ENCODE data around the gene KHDC4.
"Not testable (repeated sequence)": the region's sequence is repeated elsewhere in the genome, so short reads cannot be mapped to it uniquely, and the experiment has no call there.

The KHDC4 gene

DNA sequence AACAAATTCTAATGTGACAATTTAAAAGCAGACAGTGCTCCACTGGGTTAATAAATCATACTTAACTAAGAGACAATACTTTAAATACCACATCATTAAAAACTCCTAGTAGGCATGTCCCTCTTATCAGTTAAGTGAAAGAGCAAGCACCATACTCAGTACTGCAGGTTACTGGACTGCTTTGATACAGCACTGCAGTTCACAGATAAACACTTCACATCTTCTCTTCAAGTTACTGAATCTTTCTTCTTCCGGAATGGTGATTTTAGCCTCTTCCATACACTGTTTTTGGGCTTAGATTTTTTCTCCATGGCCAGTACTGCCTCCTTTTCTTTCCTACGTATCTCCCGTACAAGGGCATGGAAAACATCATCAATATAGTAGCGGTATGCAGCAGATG, 34.1 kb downstream of the KHDC4 start:
- DNase-seq (ENCODE audit: low read depth): no peak

DNA sequence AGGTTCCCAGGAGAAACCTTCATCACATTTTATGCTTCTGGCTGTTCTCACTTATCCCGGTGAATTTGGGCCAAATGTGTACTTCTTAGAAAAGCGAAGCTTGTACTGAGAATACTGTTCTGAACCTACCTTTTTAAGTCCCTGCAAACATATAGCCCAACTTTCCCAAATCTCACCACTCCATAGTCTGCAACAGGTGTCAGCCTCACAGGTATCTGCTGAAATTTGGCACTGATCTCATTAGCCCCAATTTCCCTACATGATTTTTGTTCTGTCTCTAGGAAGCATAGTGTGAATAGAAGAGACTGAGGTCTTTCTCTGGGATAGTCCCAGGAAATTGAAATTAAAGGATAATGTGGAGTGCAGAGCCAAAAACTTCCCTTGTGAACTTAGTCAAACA, 34.5 kb downstream of the KHDC4 start:
- no peak for DNase-seq (ENCODE audit: low read depth)

DNA sequence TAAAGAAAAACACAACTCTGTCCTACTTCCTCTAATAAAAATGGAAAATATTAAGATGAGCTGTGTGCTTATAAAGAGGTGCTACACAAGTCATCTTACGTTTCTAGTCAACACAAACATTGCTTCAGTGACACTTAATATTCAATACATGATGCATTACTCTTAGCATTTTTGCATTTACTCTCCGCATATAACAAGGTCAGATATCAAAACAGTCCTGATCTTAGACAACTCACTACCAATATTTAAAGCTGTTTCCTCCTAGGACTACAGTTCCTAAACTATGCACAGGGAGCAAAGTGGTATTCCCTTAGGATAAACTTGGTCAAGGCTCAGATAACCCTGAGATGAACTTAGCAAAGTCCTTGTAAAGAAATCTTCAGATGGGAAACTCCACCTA, 35.3 kb downstream of the KHDC4 start:
- DNase-seq (ENCODE audit: low read depth): no peak

DNA sequence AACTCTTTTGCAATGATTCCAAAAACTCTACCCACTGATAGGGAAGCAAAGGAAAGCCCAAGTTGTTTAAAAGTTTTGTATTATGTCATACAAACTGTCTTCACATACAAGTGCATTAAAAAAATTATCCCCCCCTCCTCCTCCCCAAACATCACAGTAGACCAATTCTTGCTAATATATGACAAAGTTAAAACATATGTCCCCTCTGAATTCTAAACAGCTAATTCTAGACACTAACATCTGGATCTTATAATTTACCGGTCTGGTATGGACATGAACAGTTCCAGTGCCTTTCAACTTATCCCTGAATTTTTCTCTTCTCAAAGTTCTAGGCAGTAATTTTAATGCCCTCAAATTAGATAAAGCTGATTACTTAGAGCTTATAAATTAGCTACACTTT, 36.5 kb downstream of the KHDC4 start:
- no peak for DNase-seq (ENCODE audit: low read depth)

DNA sequence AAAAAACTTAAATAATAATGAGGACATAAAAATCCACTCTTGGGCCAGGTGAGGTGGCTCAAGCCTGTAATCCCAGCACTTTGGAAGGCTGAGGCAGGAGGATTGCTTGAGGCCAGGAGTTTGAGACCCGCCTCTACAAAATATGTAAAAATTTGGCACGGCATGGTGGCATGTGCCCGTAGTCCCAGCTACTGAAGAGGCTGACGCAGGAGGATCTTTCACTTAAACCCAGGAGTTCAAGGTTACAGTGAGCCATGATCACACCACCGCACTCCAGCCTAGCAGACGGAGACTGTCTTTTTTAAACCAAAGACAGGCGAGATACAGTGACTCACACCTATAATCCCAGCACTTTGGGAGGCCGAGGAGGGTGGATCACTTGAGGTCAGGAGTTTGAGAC, 37.7 kb downstream of the KHDC4 start:
- not testable (repeated sequence) for DNase-seq (ENCODE audit: low read depth)

DNA sequence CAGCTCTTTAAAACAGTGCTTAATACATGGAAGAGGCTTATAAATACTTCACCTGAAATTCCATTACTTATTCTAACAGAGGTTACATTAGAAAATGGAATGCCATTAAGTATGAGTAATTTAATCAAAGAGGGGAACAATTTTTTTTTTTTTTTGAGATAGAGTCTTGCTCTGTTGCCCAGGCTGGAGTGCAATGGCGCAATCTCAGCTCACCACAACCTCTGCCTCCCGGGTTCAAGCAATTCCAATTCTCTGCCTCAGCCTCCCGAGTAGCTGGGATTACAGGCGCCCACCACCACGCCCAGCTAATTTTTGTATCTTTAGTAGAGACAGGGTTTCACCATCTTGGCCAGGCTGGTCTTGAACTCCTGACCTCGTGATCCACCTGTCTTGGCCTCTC, 38.6 kb downstream of the KHDC4 start:
- not testable (repeated sequence) for DNase-seq (ENCODE audit: low read depth)

DNA sequence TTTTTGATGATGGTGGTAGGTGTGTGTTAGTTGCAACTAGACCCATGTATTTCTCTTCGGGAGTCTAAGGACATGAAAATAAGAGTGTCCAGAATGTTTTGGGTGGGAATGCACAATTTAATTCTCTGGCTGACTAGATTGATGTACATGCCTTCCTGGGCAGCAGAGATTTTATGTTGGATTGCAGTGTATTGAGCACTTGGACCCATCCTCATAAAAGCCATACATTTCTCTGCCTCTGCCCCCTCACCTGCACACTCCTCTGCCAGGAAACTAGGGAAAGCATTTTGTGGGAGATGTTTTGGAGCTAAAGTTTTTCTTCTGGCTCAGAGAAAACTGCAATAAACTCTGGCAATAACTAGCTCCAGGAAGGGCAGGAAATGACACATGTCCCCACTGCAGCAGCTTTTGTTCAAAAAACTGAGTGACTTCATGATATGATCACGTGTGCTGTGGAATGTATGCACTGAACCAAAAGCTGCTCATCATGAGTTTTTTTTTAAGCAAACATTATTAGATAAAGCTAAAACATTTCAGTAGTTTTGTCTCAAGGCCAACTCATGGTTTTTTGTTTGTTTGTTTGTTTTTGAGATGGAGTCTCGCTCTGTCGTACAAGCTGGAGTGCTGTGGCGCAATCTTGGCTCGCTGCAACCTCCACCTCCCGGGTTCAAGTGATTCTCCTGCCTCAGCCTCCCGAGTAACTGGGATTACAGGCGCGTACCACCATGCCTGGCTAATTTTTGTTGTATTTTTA, 40.6 kb downstream of the KHDC4 start:
- DNase-seq (ENCODE audit: low read depth): no peak

DNA sequence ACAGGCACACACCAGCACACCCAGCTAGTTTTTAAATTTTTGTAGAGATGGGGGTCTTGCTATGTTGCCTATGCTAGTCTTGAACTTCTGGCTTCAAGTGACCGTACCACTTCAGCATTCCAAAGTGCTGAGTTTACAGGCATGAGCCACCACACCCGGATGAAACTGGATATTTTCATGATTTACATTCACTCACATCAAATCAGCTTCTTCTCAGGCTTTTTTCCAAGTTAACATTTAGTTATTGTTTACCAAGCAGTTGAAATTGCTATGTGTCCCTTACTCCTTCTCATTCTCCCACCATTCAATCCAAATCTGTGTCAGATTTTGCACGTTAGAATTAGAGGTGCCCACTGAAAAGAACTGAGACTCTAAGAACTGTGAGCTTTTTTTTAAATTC, 41.4 kb downstream of the KHDC4 start:
- no peak for DNase-seq (ENCODE audit: low read depth)

DNA sequence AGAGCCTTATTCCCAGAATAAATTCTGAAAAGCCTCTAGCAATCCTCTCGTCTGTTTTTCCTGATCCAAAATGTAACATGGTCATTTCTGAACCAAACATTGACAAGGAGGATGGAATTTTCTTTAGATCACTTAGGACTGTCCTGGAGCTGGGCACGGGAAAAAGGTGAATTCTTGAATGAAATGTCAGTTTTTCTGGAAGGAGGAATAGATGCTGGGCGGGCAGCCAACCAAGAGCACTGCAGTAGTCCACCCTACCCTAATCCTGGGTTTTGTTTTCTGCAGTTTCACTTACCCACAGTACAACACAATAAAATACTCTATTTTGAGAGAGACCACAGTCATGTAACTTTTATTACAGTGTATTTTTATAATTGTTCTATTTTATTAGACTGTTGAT, 44.0 kb downstream of the KHDC4 start:
- no peak for DNase-seq (ENCODE audit: low read depth)

DNA sequence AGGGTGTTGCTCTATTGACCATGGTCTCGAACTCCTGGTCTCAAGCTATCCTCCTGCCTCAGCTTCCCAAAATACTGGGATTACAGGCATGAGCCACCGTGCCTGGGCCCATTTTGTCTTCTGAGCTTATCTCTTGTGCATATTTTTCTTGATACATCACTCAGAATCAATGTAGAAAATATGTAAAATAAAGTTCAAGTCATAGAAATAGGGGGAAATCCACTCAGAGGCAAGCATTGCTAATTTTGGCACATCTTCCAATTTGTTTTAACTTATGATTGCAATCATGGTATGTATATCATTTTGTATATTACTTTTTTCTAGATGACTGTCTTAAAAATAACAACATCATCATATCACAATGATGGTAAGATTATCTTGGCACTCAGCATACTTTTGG, 44.6 kb downstream of the KHDC4 start:
- no peak for DNase-seq (ENCODE audit: low read depth)

DNA sequence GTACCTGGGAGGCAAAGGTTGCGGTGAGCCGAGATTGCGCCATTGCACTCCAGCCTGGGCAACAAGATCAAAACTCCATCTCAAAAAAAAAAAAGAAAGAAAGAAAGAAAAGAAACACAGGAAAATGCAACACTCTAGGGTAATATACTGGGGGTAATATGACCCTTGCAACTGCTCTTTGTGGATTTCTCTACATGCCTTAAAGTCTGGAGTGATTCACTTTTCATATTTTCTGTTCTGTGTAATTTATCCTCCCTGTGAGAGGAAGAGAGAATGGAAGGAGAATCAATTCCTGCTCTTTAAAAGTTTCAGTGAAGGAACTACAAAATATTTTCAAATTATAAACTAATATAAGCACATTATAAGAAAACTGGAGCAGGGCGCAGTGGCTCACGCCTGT, 45.7 kb downstream of the KHDC4 start:
- no peak for DNase-seq (ENCODE audit: low read depth)

DNA sequence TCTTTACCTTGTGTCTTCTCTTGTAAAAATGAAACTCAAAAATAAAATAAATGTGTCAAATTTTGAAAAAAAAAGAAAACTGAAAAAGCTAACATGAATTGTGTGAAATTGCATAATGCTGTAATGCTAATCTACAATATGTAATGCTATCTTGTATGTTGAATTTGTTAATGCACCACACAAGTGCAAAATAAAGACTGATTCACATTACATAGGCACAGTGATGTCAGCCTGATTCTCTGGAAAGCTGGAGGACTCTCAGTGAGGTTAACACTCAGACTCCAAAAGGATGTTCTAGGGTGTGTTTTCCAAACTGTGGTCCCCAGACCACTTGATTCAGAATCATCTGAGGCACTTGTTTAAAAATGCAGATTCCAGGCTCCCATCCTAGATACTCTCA, 49.2 kb downstream of the KHDC4 start:
- no peak for DNase-seq (ENCODE audit: low read depth)

DNA sequence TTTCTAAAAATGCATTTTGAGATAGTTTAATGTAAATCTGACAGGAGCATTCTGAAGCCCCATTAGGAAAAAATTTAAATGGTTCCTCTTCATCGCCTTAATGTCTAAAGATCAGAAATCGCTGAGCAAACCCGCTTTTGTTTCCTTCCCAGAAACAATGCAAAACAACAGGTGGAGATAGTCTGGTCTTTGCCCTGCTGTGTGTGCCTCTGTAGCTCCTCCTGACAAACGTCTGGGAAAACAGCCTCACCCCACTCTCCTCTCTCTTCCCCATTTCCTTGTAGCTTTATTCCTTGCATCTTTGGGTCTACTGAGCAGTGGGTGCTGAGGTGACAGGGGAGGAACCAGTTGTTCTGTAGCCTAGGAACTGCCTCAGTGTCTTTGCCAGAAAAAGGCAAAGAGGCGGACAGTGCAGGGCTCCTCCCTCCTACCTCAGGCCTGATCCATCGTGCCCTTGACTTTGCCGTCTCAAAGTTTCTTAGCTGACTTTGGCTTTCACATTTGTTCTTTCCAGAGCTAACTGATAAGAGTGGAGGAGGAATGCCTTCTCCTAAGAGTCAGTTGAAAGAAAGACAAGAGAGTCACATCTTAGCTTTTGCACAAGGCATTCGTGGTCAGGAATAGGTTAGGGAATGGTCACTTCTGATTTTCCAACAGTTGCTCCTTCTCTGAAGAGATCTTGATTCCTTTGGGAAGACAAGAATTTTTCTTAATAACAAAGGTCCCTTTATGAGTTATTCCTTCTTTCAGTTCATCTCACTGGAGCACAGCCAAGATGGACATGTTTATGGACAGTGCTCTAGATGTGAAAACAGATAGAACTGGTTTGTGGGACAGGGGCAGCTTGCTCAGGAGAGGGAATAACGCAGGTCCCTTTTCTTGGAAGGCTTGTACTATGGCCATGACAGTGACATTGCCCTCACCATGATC, 49.9 kb downstream of the KHDC4 start:
- no peak for DNase-seq (ENCODE audit: low read depth)

DNA sequence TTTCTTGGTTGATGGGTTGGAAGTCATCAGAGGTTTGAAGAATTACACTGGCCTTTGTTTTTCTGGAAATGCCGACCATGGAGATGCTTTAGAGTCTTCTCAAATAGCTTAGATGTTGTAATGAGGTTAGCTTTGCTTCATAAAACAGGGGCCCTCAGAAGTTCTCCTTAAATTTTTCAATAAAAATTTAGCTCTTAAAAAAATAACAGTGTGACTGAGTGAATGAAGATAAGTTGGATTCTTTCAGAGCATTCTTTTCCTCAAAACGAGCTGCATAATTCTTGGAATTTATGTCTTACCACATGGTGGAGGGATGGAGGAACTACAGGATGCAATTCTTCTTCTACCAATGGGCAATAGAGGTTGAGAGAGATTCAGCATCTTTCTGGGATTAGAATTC, 51.4 kb downstream of the KHDC4 start:
- DNase-seq (ENCODE audit: low read depth): no peak

DNA sequence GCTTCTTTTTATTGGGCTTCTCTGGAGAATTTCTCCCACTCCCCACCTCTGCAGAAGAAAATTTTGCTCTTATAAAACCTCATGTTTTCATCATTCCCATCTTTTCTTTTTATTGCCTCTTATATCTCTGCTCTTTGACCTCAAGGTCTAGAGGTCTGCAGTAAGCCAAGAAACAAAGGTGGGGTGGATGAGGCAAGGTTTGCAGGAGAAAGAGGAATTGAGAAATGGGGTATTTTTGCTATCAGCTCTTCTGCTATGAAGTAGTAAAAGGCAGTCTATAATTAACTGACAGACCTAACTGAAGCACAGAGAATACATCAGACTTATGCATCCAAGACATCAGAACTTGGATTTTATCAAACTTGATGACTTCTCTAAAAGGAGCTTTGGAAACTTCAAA, 52.0 kb downstream of the KHDC4 start:
- DNase-seq (ENCODE audit: low read depth): no peak

DNA sequence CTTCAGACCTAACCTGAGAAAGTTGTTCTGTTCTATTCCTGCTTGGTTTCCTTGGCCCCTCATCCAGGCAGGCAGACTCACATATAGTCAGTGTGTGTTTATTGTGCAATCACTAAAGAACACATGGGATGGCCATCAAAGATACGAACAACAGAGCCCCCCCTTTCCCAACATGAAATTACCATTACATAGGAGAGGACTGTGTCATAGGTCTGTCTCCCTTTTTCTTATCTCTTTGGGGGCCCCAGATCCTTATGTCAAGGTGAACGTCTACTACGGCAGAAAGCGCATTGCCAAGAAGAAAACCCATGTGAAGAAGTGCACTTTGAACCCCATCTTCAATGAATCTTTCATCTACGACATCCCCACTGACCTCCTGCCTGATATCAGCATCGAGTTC, 53.3 kb downstream of the KHDC4 start:
- no peak for DNase-seq (ENCODE audit: low read depth)

DNA sequence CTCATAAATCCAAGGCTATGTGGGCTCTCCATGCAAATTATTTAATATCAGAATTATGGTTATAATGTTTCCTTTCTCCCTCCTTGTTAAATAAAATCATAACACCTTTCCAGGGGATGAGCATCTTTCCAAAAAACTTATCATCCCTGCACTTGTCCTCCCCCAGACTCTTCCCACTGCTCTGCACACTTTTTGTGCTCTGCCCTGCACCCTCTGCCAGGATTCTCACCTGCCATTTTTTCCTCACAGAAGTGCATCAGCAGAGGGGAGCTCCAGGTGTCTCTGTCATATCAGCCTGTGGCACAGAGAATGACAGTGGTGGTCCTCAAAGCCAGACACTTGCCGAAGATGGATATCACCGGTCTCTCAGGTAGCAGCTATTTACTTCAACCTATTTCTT, 54.0 kb downstream of the KHDC4 start:
- no peak for DNase-seq (ENCODE audit: low read depth)

DNA sequence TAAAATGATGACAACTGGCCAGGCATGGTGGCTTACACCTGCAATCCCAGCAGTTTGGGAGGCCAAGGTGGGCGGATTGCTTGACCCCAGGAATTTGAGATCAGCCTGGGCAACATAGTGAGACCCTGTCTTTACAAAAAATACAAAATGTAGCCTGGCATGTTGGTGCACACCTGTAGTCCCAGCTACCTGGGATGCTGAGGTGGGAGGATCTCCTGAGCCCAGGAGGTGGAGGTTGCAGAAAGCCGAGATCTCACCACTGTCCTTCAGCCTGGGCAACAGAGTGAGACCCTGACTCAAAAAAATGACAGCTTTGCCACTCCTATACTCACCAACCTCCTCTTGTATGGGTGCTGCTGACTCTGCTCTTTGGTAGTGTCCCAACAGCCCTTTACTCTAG, 56.3 kb downstream of the KHDC4 start:
- DNase-seq (ENCODE audit: low read depth): no peak

DNA sequence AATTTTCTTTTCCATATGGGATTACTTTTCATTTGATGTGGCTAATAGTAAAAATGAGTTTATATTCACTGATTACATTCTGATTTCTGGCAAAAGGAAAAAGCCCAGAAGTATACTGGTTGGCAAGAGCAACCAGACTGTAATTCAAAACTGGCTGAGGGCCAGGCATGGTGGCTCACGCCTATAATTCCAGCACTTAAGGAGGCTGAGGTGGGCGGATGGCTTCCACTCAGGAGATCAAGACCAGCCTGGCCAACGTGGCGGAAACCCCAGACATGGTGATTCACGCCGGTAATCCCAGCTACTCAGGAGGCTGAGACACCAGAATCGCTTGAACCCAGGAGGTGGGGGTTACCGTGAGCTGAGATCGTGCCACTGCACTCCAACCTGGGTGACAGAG, 60.4 kb downstream of the KHDC4 start:
- DNase-seq (ENCODE audit: low read depth): no peak

DNA sequence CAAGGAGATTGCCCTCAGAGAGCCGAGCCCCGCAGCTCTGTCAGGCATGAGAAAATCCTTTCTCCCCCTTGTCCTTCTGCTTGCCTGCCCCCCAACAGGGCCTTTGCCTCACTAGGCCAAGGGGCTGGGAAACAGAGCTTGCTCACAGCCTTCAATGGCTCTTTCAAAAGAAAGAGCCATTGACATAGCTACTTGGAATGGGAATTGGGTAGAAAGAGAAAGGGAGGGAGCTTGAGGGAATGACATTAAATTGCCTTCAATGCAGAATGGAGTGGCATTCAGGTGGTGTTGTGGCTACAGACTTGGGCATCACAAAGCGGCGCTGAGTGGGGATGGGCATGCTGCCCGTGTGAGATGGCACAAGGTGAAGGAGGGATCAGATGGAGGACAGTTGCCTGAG, 61.7 kb downstream of the KHDC4 start:
- DNase-seq (ENCODE audit: low read depth): no peak

DNA sequence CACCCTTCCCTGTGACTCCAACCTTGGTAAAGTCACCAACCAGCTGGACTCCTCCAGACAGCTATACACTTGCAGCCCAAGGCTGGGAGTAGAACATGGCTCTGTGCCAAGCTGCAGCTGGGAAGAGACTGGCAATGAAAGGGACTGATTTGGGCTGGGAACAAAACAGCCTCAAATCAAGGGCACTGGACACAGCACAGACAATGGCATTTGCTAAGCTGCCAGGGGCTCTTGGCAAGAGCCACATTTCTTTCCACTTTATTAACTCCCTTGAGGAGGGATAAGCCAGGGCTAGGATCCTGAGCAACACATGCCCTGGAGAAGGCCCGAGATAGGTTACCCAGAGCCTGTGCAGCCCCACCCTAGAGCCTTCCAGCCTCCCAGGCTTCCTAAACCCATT, 62.8 kb downstream of the KHDC4 start:
- DNase-seq (ENCODE audit: low read depth): no peak

DNA sequence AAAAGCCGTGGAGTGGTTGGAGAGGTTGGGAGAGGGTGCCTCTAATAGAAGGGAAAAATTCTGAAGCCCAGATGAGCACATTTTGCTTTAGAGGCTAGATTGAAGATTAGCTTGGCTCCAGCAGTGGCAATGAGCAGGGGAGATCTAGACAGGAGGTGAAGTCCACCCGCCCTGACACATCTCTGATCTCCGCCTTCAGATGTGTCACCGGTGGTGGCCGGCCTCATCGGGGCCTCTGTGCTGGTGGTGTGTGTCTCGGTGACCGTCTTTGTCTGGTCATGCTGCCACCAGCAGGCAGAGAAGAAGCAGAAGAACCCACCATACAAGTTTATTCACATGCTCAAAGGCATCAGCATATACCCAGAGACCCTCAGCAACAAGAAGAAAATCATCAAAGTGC, 66.4 kb downstream of the KHDC4 start:
- DNase-seq (ENCODE audit: low read depth): no peak

DNA sequence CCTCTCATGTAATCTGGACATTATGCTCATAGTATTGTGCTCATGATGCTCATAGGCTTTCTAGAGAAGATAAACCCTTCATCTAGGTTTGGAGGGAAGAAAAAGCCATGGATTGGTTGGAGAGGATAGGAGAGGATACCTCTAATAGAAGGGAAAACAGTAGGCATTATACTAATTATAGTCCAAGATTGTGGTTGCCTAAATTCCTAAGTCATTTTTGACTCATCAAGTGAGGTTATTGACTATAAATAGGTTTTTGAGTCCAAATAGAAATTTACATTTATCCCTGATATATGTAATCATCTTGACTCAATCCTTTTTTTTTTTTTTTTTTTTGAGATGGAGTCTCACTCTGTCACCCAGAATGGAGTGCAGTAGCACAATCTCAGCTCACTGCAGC, 69.8 kb downstream of the KHDC4 start:
- DNase-seq (ENCODE audit: low read depth): no peak
